ENCODE measurements around the gene MTHFD1.
A peak's percentile ranks its signal among the peaks of the same experiment; 100 is the strongest.

MTHFD1 gene

GRCh38 chr14:64495252-64495651 lies 107.1 kb downstream of the MTHFD1 start:
- DNase-seq (ENCODE audit: low read depth), result no peak

GRCh38 chr14:64496764-64497163 lies 108.6 kb downstream of the MTHFD1 start:
- DNase-seq (ENCODE audit: low read depth), result no peak

GRCh38 chr14:64500088-64500487 lies 111.9 kb downstream of the MTHFD1 start:
- no peak for DNase-seq (ENCODE audit: low read depth)

- DNase-seq (ENCODE audit: low read depth), result no peak
Observed at GRCh38 chr14:64501411-64502171, 113.4 kb downstream of the MTHFD1 start.

- no peak for DNase-seq (ENCODE audit: low read depth)
Observed at GRCh38 chr14:64502456-64502855, 114.3 kb downstream of the MTHFD1 start.

- DNase-seq (ENCODE audit: low read depth), result no peak
Observed at GRCh38 chr14:64502887-64503433, 114.8 kb downstream of the MTHFD1 start.

GRCh38 chr14:64503434-64504309 lies 115.5 kb downstream of the MTHFD1 start, which contains the start of gene ZBTB25:
Gene ZBTB25, minus strand, starts transcription at chr14:64503838. Its CDS starts 13,305 bp downstream, at chr14:64490533.
- peak; percentile 93 for DNase-seq (ENCODE audit: low read depth)

GRCh38 chr14:64504310-64504896 lies 116.2 kb downstream of the MTHFD1 start, which contains the start of gene ZBTB1:
Gene ZBTB1, plus strand, starts transcription at chr14:64504770. Its CDS starts 16,735 bp downstream, at chr14:64521505.
- DNase-seq (ENCODE audit: low read depth), result peak; percentile 82

- DNase-seq (ENCODE audit: low read depth), result peak; percentile 77
Observed at GRCh38 chr14:64504897-64505794, 117.0 kb downstream of the MTHFD1 start.

- DNase-seq (ENCODE audit: low read depth), result no peak
Observed at GRCh38 chr14:64506721-64507120, 118.6 kb downstream of the MTHFD1 start.

GRCh38 chr14:64507376-64508156 lies 119.4 kb downstream of the MTHFD1 start:
- DNase-seq (ENCODE audit: low read depth), result peak; percentile 30

GRCh38 chr14:64508215-64508776 lies 120.1 kb downstream of the MTHFD1 start:
- no peak for DNase-seq (ENCODE audit: low read depth)

- DNase-seq (ENCODE audit: low read depth), result no peak
Observed at GRCh38 chr14:64509036-64509435, 120.9 kb downstream of the MTHFD1 start.
